ENCODE results near the gene IRF7. TPM values are rescaled to one million over a fixed set of nuclear protein-coding genes. Genes with fewer than 3 reads are reported as not detected.
A peak's percentile ranks its signal among the peaks of the same experiment; 100 is the strongest.
"Not testable (repeated sequence)": the region's sequence is repeated elsewhere in the genome, so short reads cannot be mapped to it uniquely, and the experiment has no call there.

IRF7 gene
- total RNA-seq, 4 donors from 2014 or later, result 40.4 to 122 (median 49.9) TPM

DNA sequence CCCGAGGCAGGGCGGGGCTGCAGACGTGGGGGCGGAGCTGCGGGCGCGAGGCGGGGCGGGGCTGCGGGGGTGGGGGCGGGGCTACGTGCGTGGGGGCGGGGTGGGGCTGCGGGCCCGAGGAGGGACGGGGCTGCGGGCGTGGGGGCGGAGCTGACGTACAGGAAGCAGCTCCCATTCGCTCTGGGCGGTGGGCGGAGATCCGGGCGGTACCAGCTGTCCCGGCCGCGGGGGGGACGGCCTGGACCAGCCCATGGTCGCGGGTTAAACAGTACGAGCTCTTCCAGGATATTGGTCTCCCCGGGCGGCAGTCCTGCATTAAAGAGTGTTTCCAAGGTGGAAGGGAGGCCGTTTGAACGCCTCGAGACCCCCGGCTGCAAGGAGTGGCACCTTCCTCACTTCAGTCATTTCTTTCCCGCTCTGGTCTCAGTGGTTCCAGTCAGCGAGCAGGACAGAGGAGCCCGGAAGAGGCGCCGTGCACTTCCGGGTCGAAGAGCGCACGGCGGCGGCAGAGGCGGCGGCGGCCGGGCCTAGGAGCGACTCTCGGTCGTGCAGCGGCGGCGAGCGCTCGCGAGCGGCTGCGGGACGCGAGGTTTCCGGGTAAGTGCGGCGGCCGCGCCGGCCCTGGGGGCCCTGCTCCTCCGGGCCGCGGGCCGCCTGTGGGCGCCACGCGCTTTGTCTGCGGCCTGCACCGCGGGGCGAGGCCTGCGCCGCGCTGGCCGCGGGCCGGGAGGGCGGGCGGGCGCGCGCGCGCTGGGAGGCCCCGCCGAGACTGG lies 39.6 kb downstream of the IRF7 start, which contains the start of gene PHRF1:
Gene PHRF1, plus strand, starts transcription at position 475 of the 773 bp plus-strand sequence. CDS start 5,043 bp downstream, outside the sequence.
- H3K4me1 ChIP-seq, result peaks cover 34 to 46% (median 40%) of the 10 kb centered on the region in 4 donors
- peak within 1 kb of the TSS; percentile 80 to 92 (median 90) for H3K27ac ChIP-seq
- peaks cover 12% of the 10 kb centered on the region for H3K27me3 ChIP-seq
- TF ChIP-seq POLR2A (IDR thresholded peaks at IDR 0.05) (peak; percentile 65), EP300 (IDR thresholded peaks at IDR 0.05; ENCODE audit: low read depth) (no peak), POLR2AphosphoS5 (IDR thresholded peaks at IDR 0.05) (peak; percentile 73 to 88 (median 83))
- TF ChIP-seq, protein P1, sequence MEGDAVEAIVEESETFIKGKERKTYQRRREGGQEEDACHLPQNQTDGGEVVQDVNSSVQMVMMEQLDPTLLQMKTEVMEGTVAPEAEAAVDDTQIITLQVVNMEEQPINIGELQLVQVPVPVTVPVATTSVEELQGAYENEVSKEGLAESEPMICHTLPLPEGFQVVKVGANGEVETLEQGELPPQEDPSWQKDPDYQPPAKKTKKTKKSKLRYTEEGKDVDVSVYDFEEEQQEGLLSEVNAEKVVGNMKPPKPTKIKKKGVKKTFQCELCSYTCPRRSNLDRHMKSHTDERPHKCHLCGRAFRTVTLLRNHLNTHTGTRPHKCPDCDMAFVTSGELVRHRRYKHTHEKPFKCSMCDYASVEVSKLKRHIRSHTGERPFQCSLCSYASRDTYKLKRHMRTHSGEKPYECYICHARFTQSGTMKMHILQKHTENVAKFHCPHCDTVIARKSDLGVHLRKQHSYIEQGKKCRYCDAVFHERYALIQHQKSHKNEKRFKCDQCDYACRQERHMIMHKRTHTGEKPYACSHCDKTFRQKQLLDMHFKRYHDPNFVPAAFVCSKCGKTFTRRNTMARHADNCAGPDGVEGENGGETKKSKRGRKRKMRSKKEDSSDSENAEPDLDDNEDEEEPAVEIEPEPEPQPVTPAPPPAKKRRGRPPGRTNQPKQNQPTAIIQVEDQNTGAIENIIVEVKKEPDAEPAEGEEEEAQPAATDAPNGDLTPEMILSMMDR (IDR thresholded peaks at IDR 0.05), result peak in 2 of 5 experiments; percentile 23 to 24
- H3K9me3 ChIP-seq, result no peaks in the 10 kb centered on the region
- DNase-seq, result peak; percentile 97
- intact Hi-C loops (cut with DNase I; ENCODE audit: low total_unique reads), result no loop called here
- WGBS, 2 donors (ENCODE audit: low coverage in 1 of 2), result 0% methylated on average over 42 of the region's 99 CpGs; no CpG with 5 or more reads in 1 of the 2 donors
- H3K36me3 ChIP-seq, result no peaks in the 10 kb centered on the region
- in situ Hi-C loops (cut with MboI; ENCODE audit: low pct_ligation_motif_present in 1 of 4, low pct_unique_long_range_greater_than_20kb in 1 of 4, low sequenced_read_pairs in 3 of 4), result no loop called here
- H3K4me3 ChIP-seq, result peak within 1 kb of the TSS; percentile 66 to 100 (median 86)

DNA sequence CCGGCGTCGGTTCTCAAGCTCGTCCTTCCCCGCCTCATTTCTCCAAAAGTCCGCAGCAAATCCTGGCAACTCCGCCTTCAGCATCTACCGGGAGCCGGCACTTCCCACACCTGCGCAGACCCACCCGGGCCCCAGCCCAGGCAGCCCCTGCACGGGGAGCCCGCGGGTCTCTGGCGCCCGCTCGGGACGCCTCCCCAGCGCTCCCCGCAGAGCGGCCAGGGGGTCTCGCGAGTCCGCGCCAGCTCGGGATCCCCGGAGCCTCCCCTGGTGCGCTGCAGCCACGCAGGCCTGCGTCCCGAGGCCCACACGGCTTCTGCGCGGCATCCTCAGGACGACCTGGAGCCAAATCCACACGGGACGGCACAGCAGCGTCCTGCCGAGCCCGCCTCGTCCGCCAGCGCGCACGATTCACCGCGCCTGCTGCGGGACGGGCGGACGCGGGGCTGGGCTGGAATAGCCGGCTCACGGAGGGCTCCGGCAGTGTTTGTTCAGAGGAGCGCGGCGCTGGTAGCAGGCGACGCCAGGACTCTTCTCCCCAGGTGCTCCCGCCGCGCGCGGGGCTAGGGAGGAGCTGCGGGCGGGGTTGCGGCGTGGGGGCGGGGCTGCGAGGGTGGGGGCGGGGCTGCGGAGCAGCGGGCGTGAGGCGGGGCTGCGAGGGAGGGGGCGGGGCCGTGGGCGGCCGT lies 40.3 kb downstream of the IRF7 start:
- WGBS, 2 donors (ENCODE audit: low coverage in 1 of 2), result 2% methylated on average over 57 of the region's 81 CpGs; no CpG with 5 or more reads in 1 of the 2 donors
- H3K27ac ChIP-seq, result peak overlapping the region; percentile 57 to 81 (median 73)
- H3K9me3 ChIP-seq, result no peaks in the 10 kb centered on the region
- intact Hi-C loops (cut with DNase I; ENCODE audit: low total_unique reads), result no loop called here
- no peak for DNase-seq
- peaks cover 12% of the 10 kb centered on the region for H3K27me3 ChIP-seq
- in situ Hi-C loops (cut with MboI; ENCODE audit: low pct_ligation_motif_present in 1 of 4, low pct_unique_long_range_greater_than_20kb in 1 of 4, low sequenced_read_pairs in 3 of 4), result no loop called here
- no peaks in the 10 kb centered on the region for H3K36me3 ChIP-seq
- peaks cover 34 to 46% (median 40%) of the 10 kb centered on the region in 4 donors for H3K4me1 ChIP-seq
- peak; percentile 25 to 60 (median 58) for TF ChIP-seq POLR2AphosphoS5 (IDR thresholded peaks at IDR 0.05)
- no peak for TF ChIP-seq EP300 (IDR thresholded peaks at IDR 0.05; ENCODE audit: low read depth)
- peak; percentile 8 for TF ChIP-seq POLR2A (IDR thresholded peaks at IDR 0.05)
- TF ChIP-seq, protein P1 (IDR thresholded peaks at IDR 0.05), result no peak
- H3K4me3 ChIP-seq, result peak overlapping the region; percentile 39 to 69 (median 64)

GRCh38 chr11:574632-575312 lies 41.0 kb downstream of the IRF7 start:
- peak overlapping the region; percentile 39 to 69 (median 64) for H3K4me3 ChIP-seq

DNA sequence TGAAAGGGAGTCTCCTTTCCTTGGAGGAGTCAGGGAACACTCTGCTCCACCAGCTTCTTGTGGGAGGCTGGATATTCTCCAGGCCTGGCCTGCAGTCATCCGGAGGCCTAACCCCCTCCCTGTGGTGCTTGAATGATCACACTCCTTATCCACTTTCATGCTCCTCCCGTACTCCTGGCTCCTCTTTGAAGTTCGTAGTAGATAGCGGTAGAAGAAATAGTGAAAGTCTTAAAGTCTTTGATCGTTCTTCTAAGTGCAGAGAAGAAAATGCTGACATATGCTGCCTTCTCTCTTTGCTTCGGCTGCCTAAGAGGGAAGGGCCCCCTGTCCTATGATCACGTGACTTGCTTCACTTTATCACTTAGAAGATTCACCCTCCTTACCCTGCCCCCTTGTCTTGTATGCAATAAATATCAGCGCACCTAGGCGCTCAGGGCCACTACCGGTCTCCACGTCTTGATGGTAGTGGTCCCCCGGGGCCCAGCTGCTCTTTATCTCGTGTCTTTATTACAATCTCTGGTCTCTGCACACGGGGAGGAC lies 41.6 kb downstream of the IRF7 start:
- DNase-seq; H3K9me3 ChIP-seq; intact Hi-C loops (cut with DNase I; ENCODE audit: low total_unique reads); H3K36me3 ChIP-seq; in situ Hi-C loops (cut with MboI; ENCODE audit: low pct_ligation_motif_present in 1 of 4, low pct_unique_long_range_greater_than_20kb in 1 of 4, low sequenced_read_pairs in 3 of 4): not testable (repeated sequence)
- H3K27ac ChIP-seq, result peak overlapping the region in 1 of 4 donors; percentile 25
- peaks cover 34 to 44% (median 40%) of the 10 kb centered on the region in 4 donors for H3K4me1 ChIP-seq
- H3K4me3 ChIP-seq, result peak overlapping the region in 1 of 4 donors; percentile 61
- H3K27me3 ChIP-seq, result peaks cover 12% of the 10 kb centered on the region
- 58 to 65% methylated on average over 7 to 13 of the region's 14 CpGs for WGBS, 2 donors (ENCODE audit: low coverage in 1 of 2)

More at GRCh38 chr11:574632-575312, 41.0 kb downstream of the IRF7 start:
- WGBS, 2 donors (ENCODE audit: low coverage in 1 of 2), result 30% methylated on average over 25 of the region's 25 CpGs; no CpG with 5 or more reads in 1 of the 2 donors
- no peak for DNase-seq
- no peaks in the 10 kb centered on the region for H3K9me3 ChIP-seq
- peaks cover 12% of the 10 kb centered on the region for H3K27me3 ChIP-seq
- peaks cover 33 to 43% (median 39%) of the 10 kb centered on the region in 4 donors for H3K4me1 ChIP-seq
- in situ Hi-C loops (cut with MboI; ENCODE audit: low pct_ligation_motif_present in 1 of 4, low pct_unique_long_range_greater_than_20kb in 1 of 4, low sequenced_read_pairs in 3 of 4) (no loop called here), intact Hi-C loops (cut with DNase I; ENCODE audit: low total_unique reads) (no loop called here)
- no peaks in the 10 kb centered on the region for H3K36me3 ChIP-seq
- H3K27ac ChIP-seq, result peak overlapping the region in 3 of 4 donors; percentile 57 to 80 (median 66)
- TF ChIP-seq POLR2A (IDR thresholded peaks at IDR 0.05), result no peak
- no peak for TF ChIP-seq POLR2AphosphoS5 (IDR thresholded peaks at IDR 0.05)

Data from transverse colon (tissue), 4 donors.